GM12878 (cell line): ENCODE data around the gene CD276. TPM values are rescaled to one million over a fixed set of nuclear protein-coding genes. Genes with fewer than 3 reads are reported as not detected.

Experiments
- ATAC-seq: fragments of 200-7000 bp; cut with Tn5 transposase; 3 replicates; pipeline ENCODE4 v1.9.1; 2020; ENCODE audit warnings: mild to moderate bottlenecking, moderate library complexity
- BruUV-seq: library from RNA; stranded (reverse); fragments of 400-500 nt; replicated peaks from 2 replicates; lab custom pipeline; 2021; lab: Mats Ljungman, UMichigan
- CTCF ChIA-PET: fragments of 300-600 bp; sonication (Branson Sonifier 250); formaldehyde crosslinking; extraction: SDS; loops from one replicate; lab custom pipeline; 2021; ENCODE audit warnings: inconsistent platforms; lab: Yijun Ruan, JAX
- POLR2A ChIA-PET: fragments of 350-600 bp; formaldehyde crosslinking; extraction: SDS; loops from one replicate; lab custom pipeline; 2021; ENCODE audit warnings: inconsistent platforms; lab: Charles Lee
- RAD21 ChIA-PET: fragments of 300-600 bp; sonication (Branson Sonifier 250); formaldehyde crosslinking; loops from one replicate; lab custom pipeline; 2023; ENCODE audit warnings: antibody characterized with exemption; ENCODE audit not compliant: unreplicated experiment; lab: Charles Lee
- SMC1A ChIA-PET: fragments of 300-600 bp; sonication (Branson Sonifier 250); formaldehyde crosslinking; loops from one replicate; lab custom pipeline; 2023; ENCODE audit not compliant: unreplicated experiment, uncharacterized antibody; lab: Charles Lee
- DNase-seq: peaks from one replicate; pipeline ENCODE4 v3.0.0-alpha.2; 2011; ENCODE audit warnings: low read depth, low spot score
- FAIRE-seq: peaks from 3 replicates; lab custom pipeline; 2011; peaks lifted over from hg19 to GRCh38; lab: Jason Lieb, UNC
- H2AFZ ChIP-seq: 2 replicates; pipeline ENCODE4 v1.6.0; 2011; ENCODE audit warnings: low read depth, low read length, control low read depth; ENCODE audit not compliant: control insufficient read depth
- H3K27ac ChIP-seq: 2 replicates; pipeline ENCODE4 v1.5.1; 2011; ENCODE audit warnings: control low read depth; ENCODE audit not compliant: control insufficient read depth, insufficient read depth
- H3K27me3 ChIP-seq, 2 experiments: replicated peaks in 1 of 2; 2 replicates each; pipeline versions ENCODE4 v1.6.0 to v1.6.1; 2011; ENCODE audit warnings: low read length in 1 of 2; ENCODE audit not compliant: control insufficient read depth in 2 of 2, insufficient read depth in 2 of 2
- H3K36me3 ChIP-seq, 2 experiments: 2 replicates each; pipeline ENCODE4 v1.5.1; 2011; ENCODE audit warnings: low read length in 1 of 2; ENCODE audit not compliant: control insufficient read depth in 2 of 2, insufficient read depth in 2 of 2
- H3K4me1 ChIP-seq: 2 replicates; pipeline ENCODE4 v1.6.1; 2011; ENCODE audit warnings: mild to moderate bottlenecking, low read length, moderate library complexity, mixed read lengths; ENCODE audit not compliant: control insufficient read depth, insufficient read depth
- H3K4me2 ChIP-seq: 2 replicates; pipeline ENCODE4 v1.6.0; 2011; ENCODE audit warnings: control low read depth; ENCODE audit not compliant: control insufficient read depth, insufficient read depth
- H3K4me3 ChIP-seq: fragments of 200-600 bp; sonication (generic); 2 replicates; pipeline ENCODE4 v1.5.1; 2016
- H3K79me2 ChIP-seq: 2 replicates; pipeline ENCODE4 v1.6.0; 2011; ENCODE audit warnings: low read length; ENCODE audit not compliant: control insufficient read depth, insufficient read depth
- H3K9ac ChIP-seq: 2 replicates; pipeline ENCODE4 v1.8.0; 2011; ENCODE audit warnings: low read length, control low read depth, mixed read lengths; ENCODE audit not compliant: control insufficient read depth, insufficient read depth
- H3K9me3 ChIP-seq: replicated peaks from 3 replicates; pipeline ENCODE4 v1.5.1; 2011; ENCODE audit warnings: mild to moderate bottlenecking, low read length; ENCODE audit not compliant: control insufficient read depth, insufficient read depth
- H4K20me1 ChIP-seq: 2 replicates; pipeline ENCODE4 v1.6.0; 2011; ENCODE audit not compliant: control insufficient read depth, insufficient read depth
- ATF3 ChIP-seq: IDR thresholded peaks from 2 replicates; pipeline ENCODE4 v1.6.1; 2011; ENCODE audit warnings: low read depth, mild to moderate bottlenecking, low read length, moderate library complexity, borderline replicate concordance; ENCODE audit errors: extremely low read depth
- E2F8 ChIP-seq: fragments of 450-650 bp; IDR thresholded peaks from 2 replicates; pipeline ENCODE4 v1.6.1; 2018; ENCODE audit warnings: mild to moderate bottlenecking, low read depth, moderate library complexity; ENCODE audit not compliant: partially characterized antibody
- HCFC1 ChIP-seq: fragments of 150-350 bp; IDR thresholded peaks from 2 replicates; pipeline ENCODE4 v1.6.1; 2014; ENCODE audit warnings: low read length
- IRF5 ChIP-seq: fragments of 450-650 bp; IDR thresholded peaks from 2 replicates; pipeline ENCODE4 v1.6.1; 2017; ENCODE audit warnings: borderline replicate concordance
- KDM1A ChIP-seq: fragments of 200-600 bp; sonication (generic); IDR thresholded peaks from 2 replicates; pipeline ENCODE4 v1.6.1; 2016; ENCODE audit warnings: borderline replicate concordance
- LARP7 ChIP-seq: fragments of 450-650 bp; IDR thresholded peaks from 2 replicates; pipeline ENCODE4 v1.6.1; 2017; ENCODE audit warnings: mild to moderate bottlenecking
- MAX ChIP-seq: IDR thresholded peaks from 2 replicates; pipeline ENCODE4 v1.6.1; 2012; ENCODE audit warnings: low read depth, low read length, improper control_type of control experiment
- MYC ChIP-seq: IDR thresholded peaks from 2 replicates; pipeline ENCODE4 v1.6.1; 2011; ENCODE audit warnings: mild to moderate bottlenecking, low read length, moderate library complexity, inconsistent platforms; ENCODE audit not compliant: insufficient read depth, insufficient replicate concordance, insufficient read length, severe bottlenecking
- PAX8 ChIP-seq: fragments of 450-650 bp; IDR thresholded peaks from 2 replicates; pipeline ENCODE4 v1.6.1; 2017; ENCODE audit warnings: mild to moderate bottlenecking, moderate library complexity
- PBX3 ChIP-seq: IDR thresholded peaks from 2 replicates; pipeline ENCODE4 v1.6.1; 2011; ENCODE audit warnings: mild to moderate bottlenecking, low read depth, low read length, moderate library complexity; ENCODE audit not compliant: insufficient replicate concordance
- PRDM15 ChIP-seq: fragments of 450-650 bp; formaldehyde crosslinking; IDR thresholded peaks from 2 replicates; pipeline ENCODE4 v1.4.0; 2020; ENCODE audit warnings: mild to moderate bottlenecking, moderate library complexity
- RAD51 ChIP-seq: fragments of 450-650 bp; IDR thresholded peaks from 2 replicates; pipeline ENCODE4 v1.6.1; 2016; ENCODE audit warnings: moderate library complexity, mild to moderate bottlenecking, inconsistent platforms
- SMARCA5 ChIP-seq: fragments of 450-650 bp; IDR thresholded peaks from 2 replicates; pipeline ENCODE4 v1.6.1; 2017; ENCODE audit warnings: mild to moderate bottlenecking
- TAF1 ChIP-seq: IDR thresholded peaks from 2 replicates; pipeline ENCODE4 v1.6.1; 2011; ENCODE audit warnings: mild to moderate bottlenecking, low read depth, low read length, borderline replicate concordance
- TCF7 ChIP-seq: IDR thresholded peaks from 2 replicates; pipeline ENCODE4 v1.6.1; 2014; ENCODE audit warnings: antibody characterized with exemption, borderline replicate concordance
- YBX1 ChIP-seq: fragments of 450-650 bp; IDR thresholded peaks from 2 replicates; pipeline ENCODE4 v1.6.1; 2016; ENCODE audit warnings: antibody characterized with exemption
- WGBS: methylation state at CpG from one replicate; pipeline ENCODE4 v1.1.6; 2016; ENCODE audit warnings: low lambda C conversion rate; ENCODE audit not compliant: insufficient replicate concordance, insufficient coverage; ENCODE audit errors: missing lambda C conversion rate; 5-methylcytosine and 5-hydroxymethylcytosine counted together
- in situ Hi-C: fragments of 300-500 bp; cut with MboI; formaldehyde crosslinking; loops from 9 replicates; pipeline ENCODE4 v1.14.3; 2018; ENCODE audit warnings: mixed read lengths
- intact Hi-C: fragments of 100-400 bp; cut with micrococcal nuclease; formaldehyde crosslinking; loops from one replicate; pipeline ENCODE4 v1.14.2; 2022; ENCODE audit not compliant: unreplicated experiment
- polyA plus RNA-seq, 11 experiments: library from polyadenylated mRNA; depleted of rRNA in 4 of 11; unstranded in 6 of 11; stranded (reverse) in 5 of 11; fragments of >200 nt; fragmentation: Nextera tagmentation in 4 of 11; fragmentation: Illumina TruSeq in 1 of 11; extraction: Ambion mirVana in 4 of 11; extraction: Trizol in 1 of 11; gene quantifications; 1 replicate in 1 of 11; 2 replicates in 10 of 11; pipeline versions ENCODE4 v1.2.1 to v1.2.3, GENCODE V29; 2011 to 2016; ENCODE audit warnings: inconsistent platforms in 2 of 11, missing spikeins in 2 of 11, low read depth in 1 of 11
- total RNA-seq, 4 experiments: library from RNA; depleted of rRNA in 3 of 4; stranded (reverse); fragments of >200 nt in 3 of 4; fragmentation: Illumina TruSeq in 1 of 4; extraction: Trizol in 1 of 4; gene quantifications; 2 replicates each; pipeline versions ENCODE4 v1.2.1 to v1.2.3, GENCODE V29; 2013 to 2021

The CD276 gene
- total and polyA plus RNA-seq, 10 of the 15 experiments (the other 5 are each of a cell fraction or from before 2014, with no cell fraction given), result 0.11 to 3.0 (median 1.2) TPM

GRCh38 chr15:73763931-73764330 is 79.7 kb downstream of the CD276 start:
- in situ Hi-C loops (loop anchor here (5.0 kb wide), 1 partner anchor 52 kb away; no protein-coding TSS in a partner anchor), intact Hi-C loops (no loop called here)
- RAD21 ChIA-PET, result no interaction called here
- TF ChIP-seq ATF3 (no peak), TAF1 (no peak), SMARCA5 (no peak), MYC (no peak), PBX3 (no peak), KDM1A (no peak), PRDM15 (CRISPR knock-in tag) (no peak), MAX (no peak), IRF5 (no peak), HCFC1 (no peak), PAX8 (no peak), E2F8 (no peak), YBX1 (no peak), LARP7 (no peak), RAD51 (no peak), TCF7 (no peak)
- no peak overlapping the region for H3K9ac ChIP-seq
- POLR2A ChIA-PET, result no interaction called here
- no peak for ATAC-seq
- 4% methylated on average over 3 of the region's 3 CpGs for WGBS
- BruUV-seq, result no TSS peak
- no peak overlapping the region for H3K27ac ChIP-seq
- H3K79me2 ChIP-seq, result no peaks in the 10 kb centered on the region
- H3K9me3 ChIP-seq, result no peaks in the 10 kb centered on the region
- DNase-seq, result no peak
- H4K20me1 ChIP-seq, result no peaks in the 10 kb centered on the region
- H3K36me3 ChIP-seq, result no peaks in the 10 kb centered on the region
- no peak for FAIRE-seq
- CTCF ChIA-PET, result no interaction called here
- peaks cover 0 to 2% of the 10 kb centered on the region in 2 experiments; a peak in 3 of 4 replicates for H3K27me3 ChIP-seq
- H3K4me3 ChIP-seq, result no peak overlapping the region
- no peak overlapping the region for H3K4me2 ChIP-seq
- no peak overlapping the region for H2AFZ ChIP-seq
- H3K4me1 ChIP-seq, result no peaks in the 10 kb centered on the region
- SMC1A ChIA-PET, result no interaction called here
